K562 (cell line): ENCODE data around the gene ARHGAP12. TPM values are rescaled to one million over a fixed set of nuclear protein-coding genes. Genes with fewer than 3 reads are reported as not detected.
A peak's percentile ranks its signal among the peaks of the same experiment; 100 is the strongest.

Source experiments
- ADNP ChIP-seq: fragments of 200-800 bp; sonication (Bioruptor generic); IDR thresholded peaks from 2 replicates; pipeline ENCODE4 v1.6.1; 2016; ENCODE audit warnings: missing genetic modification characterization, missing compliant biosample characterization
- BMI1 ChIP-seq: fragments of 150-350 bp; IDR thresholded peaks from 2 replicates; pipeline ENCODE4 v1.6.1; 2014; ENCODE audit warnings: low read length
- BRD4 ChIP-seq: fragments of 200-600 bp; sonication (generic); IDR thresholded peaks from 2 replicates; pipeline ENCODE4 v1.6.1; 2017; ENCODE audit warnings: inconsistent platforms
- CREB1 ChIP-seq, 2 experiments: sonication (generic) in 1 of 2; formaldehyde crosslinking in 1 of 2; IDR thresholded peaks; 2 replicates each; pipeline versions ENCODE4 v1.6.1 to v1.8.0; 2012 to 2022; ENCODE audit warnings: inconsistent platforms in 1 of 2, mild to moderate bottlenecking in 1 of 2, missing genetic modification reagents in 1 of 2, moderate library complexity in 1 of 2
- E2F5 ChIP-seq: sonication (generic); formaldehyde crosslinking; IDR thresholded peaks from 2 replicates; pipeline ENCODE4 v1.8.0; 2022; ENCODE audit warnings: mild to moderate bottlenecking, missing genetic modification reagents
- ESRRB ChIP-seq: fragments of 250-450 bp; sonication (Bioruptor Pico); IDR thresholded peaks from 2 replicates; pipeline ENCODE4 v1.5.0; 2020; ENCODE audit warnings: mild to moderate bottlenecking, moderate library complexity, borderline replicate concordance
- FOXJ2 ChIP-seq: fragments of 200-800 bp; sonication (Bioruptor generic); IDR thresholded peaks from 2 replicates; pipeline ENCODE4 v1.6.1; 2016; ENCODE audit warnings: missing genetic modification characterization, missing compliant biosample characterization
- GABPB2 ChIP-seq: fragments of 250-450 bp; sonication (Bioruptor Pico); conservative IDR thresholded peaks from 2 replicates; pipeline ENCODE4 v1.5.1; 2021; ENCODE audit warnings: mild to moderate bottlenecking
- GTF2F1 ChIP-seq: IDR thresholded peaks from 2 replicates; pipeline ENCODE4 v1.6.1; 2011; ENCODE audit warnings: low read depth, low read length, improper control_type of control experiment
- JUND ChIP-seq, 2 experiments: IDR thresholded peaks; 2 replicates in 1 of 2; 3 replicates in 1 of 2; pipeline ENCODE4 v1.6.1; 2011; ENCODE audit warnings: borderline replicate concordance in 2 of 2, low read depth in 2 of 2, low read length in 2 of 2, improper control_type of control experiment in 1 of 2, missing biosample characterization in 1 of 2, missing genetic modification characterization in 1 of 2, missing genetic modification reagents in 1 of 2
- MBD1 ChIP-seq: fragments of 250-450 bp; sonication (Bioruptor Pico); IDR thresholded peaks from 2 replicates; pipeline ENCODE4 v1.8.0; 2022; ENCODE audit warnings: inconsistent platforms
- MYNN ChIP-seq, 2 experiments: sonication (generic); formaldehyde crosslinking in 1 of 2; IDR thresholded peaks; 2 replicates each; pipeline versions ENCODE4 v1.5.0 to v1.6.1; 2016 to 2020; ENCODE audit warnings: antibody characterized with exemption in 1 of 2, missing genetic modification reagents in 1 of 2
- NFATC3 ChIP-seq: fragments of 450-650 bp; IDR thresholded peaks from 2 replicates; pipeline ENCODE4 v1.6.1; 2017; ENCODE audit warnings: mild to moderate bottlenecking
- PKNOX1 ChIP-seq: fragments of 450-650 bp; IDR thresholded peaks from 2 replicates; pipeline ENCODE4 v1.6.1; 2016
- SIN3A ChIP-seq, 2 experiments: fragments of 150-350 bp in 1 of 2; IDR thresholded peaks; 2 replicates each; pipeline ENCODE4 v1.6.1; 2011 to 2016; ENCODE audit warnings: borderline replicate concordance in 2 of 2, low read depth in 2 of 2, low read length in 2 of 2, mild to moderate bottlenecking in 2 of 2, moderate library complexity in 2 of 2; ENCODE audit not compliant: control insufficient read depth in 1 of 2
- SMARCA4 ChIP-seq: fragments of 450-650 bp; IDR thresholded peaks from 2 replicates; pipeline ENCODE4 v1.6.1; 2016
- SMC3 ChIP-seq: conservative IDR thresholded peaks from 2 replicates; pipeline ENCODE4 v1.6.1; 2011; ENCODE audit warnings: low read depth, low read length, improper control_type of control experiment; ENCODE audit not compliant: insufficient read depth
- ZMIZ1 ChIP-seq, 2 experiments: fragments of 150-350 bp in 1 of 2; IDR thresholded peaks; 2 replicates each; pipeline ENCODE4 v1.6.1; 2012 to 2016; ENCODE audit warnings: low read depth in 2 of 2, low read length in 2 of 2, mild to moderate bottlenecking in 1 of 2, moderate library complexity in 1 of 2
- ZNF121 ChIP-seq: sonication (generic); formaldehyde crosslinking; conservative IDR thresholded peaks from 2 replicates; pipeline ENCODE4 v1.8.0; 2022; ENCODE audit warnings: missing genetic modification reagents
- polyA plus RNA-seq, 8 experiments: library from polyadenylated mRNA; depleted of rRNA in 4 of 8; stranded (reverse) in 5 of 8; unstranded in 3 of 8; fragments of >200 nt; fragmentation: Nextera tagmentation in 2 of 8; fragmentation: Illumina TruSeq in 1 of 8; extraction: Ambion mirVana in 2 of 8; extraction: Trizol in 1 of 8; gene quantifications; 2 replicates each; pipeline versions ENCODE4 v1.2.1 to v1.2.3, GENCODE V29; 2011 to 2014; ENCODE audit warnings: inconsistent platforms in 1 of 8, missing spikeins in 1 of 8
- total RNA-seq, 7 experiments: library from RNA; depleted of rRNA in 6 of 7; stranded (reverse); fragments of >200 nt in 6 of 7; fragmentation: Illumina TruSeq in 2 of 7; extraction: Trizol in 2 of 7; gene quantifications; 2 replicates each; pipeline versions ENCODE4 v1.2.1 to v1.2.3, GENCODE V29; 2011 to 2021; ENCODE audit warnings: low replicate concordance in 1 of 7

ARHGAP12 gene
- total and polyA plus RNA-seq, 9 of the 15 experiments (the other 6 are each of a cell fraction or from before 2014, with no cell fraction given) = 4.4 to 18.7 (median 10.1) TPM

- TF ChIP-seq ZMIZ1 (IDR thresholded peaks at IDR 0.05; ENCODE audit: low read depth in 2 of 2, low read length in 2 of 2) (peak in 1 of 2 experiments; percentile 96; a peak in 2 of 4 replicates), FOXJ2 (no peak), BMI1 (no peak), JUND (IDR thresholded peaks at IDR 0.05; ENCODE audit: borderline replicate concordance, low read depth, low read length) (peak; percentile 79; the same call in 1 of the 2 replicates), JUND (tag; IDR thresholded peaks at IDR 0.05; ENCODE audit: borderline replicate concordance, low read depth, low read length) (peak; percentile 85; the same call in 2 of the 3 replicates), MBD1 (no peak), BRD4 (no peak), SMARCA4 (peak; percentile 99), E2F5 (CRISPR knock-in tag) (no peak), GABPB2 (no peak), MYNN (IDR thresholded peaks at IDR 0.05) (peak; percentile 91), MYNN (CRISPR knock-in tag; IDR thresholded peaks at IDR 0.05) (no peak), SMC3 (no peak), SIN3A (IDR thresholded peaks at IDR 0.05; ENCODE audit: borderline replicate concordance in 2 of 2, control insufficient read depth in 1 of 2, low read depth in 2 of 2, low read length in 2 of 2) (no peak), ZNF121 (no peak), CREB1 (IDR thresholded peaks at IDR 0.05) (peak; percentile 82; the same call in 1 of the 2 replicates), CREB1 (CRISPR knock-in tag; IDR thresholded peaks at IDR 0.05) (0 out of 2 replicates have a peak, but pooled peaks have one; percentile 62), GTF2F1 (no peak), ESRRB (CRISPR knock-in tag) (no peak), ADNP (tag) (peak; percentile 67), PKNOX1 (peak; percentile 71), NFATC3 (no peak; the same call in 1 of the 2 replicates)
Measured at GRCh38 chr10:31972519-31973041, 43.9 kb upstream of the ARHGAP12 start (continued).
